Erythroblast (primary cell): ENCODE measurements around the gene ZNF331.

ENCODE experiments used
- DNase-seq, 2 experiments: peaks; one replicate each; lab custom pipeline; 2025; lab: John Stamatoyannopoulos, UW
- GATA1 ChIP-seq: IDR thresholded peaks from 2 replicates; pipeline ENCODE4 v1.6.1; 2011; ENCODE audit warnings: low read depth, mild to moderate bottlenecking, control low read depth, low read length, moderate library complexity
- POLR2A ChIP-seq: IDR thresholded peaks from 2 replicates; pipeline ENCODE4 v1.6.1; 2011; ENCODE audit warnings: mild to moderate bottlenecking, low read length

Gene ZNF331

GRCh38 chr19:53577968-53578367 is 40.0 kb downstream of the ZNF331 start:
- no peak for DNase-seq
- no peak for TF ChIP-seq GATA1
- TF ChIP-seq POLR2A: no peak

GRCh38 chr19:53579518-53579917 is 41.6 kb downstream of the ZNF331 start:
- TF ChIP-seq GATA1 (no peak), POLR2A (no peak)
- no peak for DNase-seq

- no peak for DNase-seq
- TF ChIP-seq POLR2A (no peak), GATA1 (no peak)
These were observed 43.2 kb downstream of the ZNF331 start for GRCh38 chr19:53580871-53581835.

- TF ChIP-seq POLR2A: no peak
- no peak for TF ChIP-seq GATA1
- no peak for DNase-seq
These were observed 43.9 kb downstream of the ZNF331 start for GRCh38 chr19:53581871-53582279.

- no peak for TF ChIP-seq POLR2A
- TF ChIP-seq GATA1: no peak
- no peak for DNase-seq
These were observed 45.2 kb downstream of the ZNF331 start for GRCh38 chr19:53583181-53583580.

- TF ChIP-seq POLR2A (no peak), GATA1 (no peak)
- no peak for DNase-seq
These were observed 48.3 kb downstream of the ZNF331 start for GRCh38 chr19:53586277-53586691.

GRCh38 chr19:53594811-53595509 is 57.0 kb downstream of the ZNF331 start:
- no peak for DNase-seq
- TF ChIP-seq GATA1 (no peak), POLR2A (no peak)

GRCh38 chr19:53595510-53595867 is 57.5 kb downstream of the ZNF331 start:
- no peak for DNase-seq
- no peak for TF ChIP-seq GATA1
- no peak for TF ChIP-seq POLR2A

- DNase-seq: no peak
- TF ChIP-seq POLR2A (no peak), GATA1 (no peak)
These were observed 58.1 kb downstream of the ZNF331 start for GRCh38 chr19:53596056-53596455.

- TF ChIP-seq GATA1 (no peak), POLR2A (no peak)
- DNase-seq: no peak
These were observed 59.1 kb downstream of the ZNF331 start for GRCh38 chr19:53597023-53597422.

- TF ChIP-seq POLR2A: no peak
- TF ChIP-seq GATA1: no peak
- DNase-seq: no peak
These were observed 60.4 kb downstream of the ZNF331 start for GRCh38 chr19:53598361-53598760.

GRCh38 chr19:53600217-53600616 is 62.3 kb downstream of the ZNF331 start:
- no peak for DNase-seq
- TF ChIP-seq GATA1: no peak
- no peak for TF ChIP-seq POLR2A

- DNase-seq: no peak
- no peak for TF ChIP-seq POLR2A
These were observed 68.1 kb downstream of the ZNF331 start for GRCh38 chr19:53606031-53606430.

GRCh38 chr19:53608381-53608780 is 70.4 kb downstream of the ZNF331 start:
- DNase-seq: no peak
- TF ChIP-seq POLR2A: no peak
- TF ChIP-seq GATA1: no peak
